ENCODE measurements around the gene ECI1.

DNA sequence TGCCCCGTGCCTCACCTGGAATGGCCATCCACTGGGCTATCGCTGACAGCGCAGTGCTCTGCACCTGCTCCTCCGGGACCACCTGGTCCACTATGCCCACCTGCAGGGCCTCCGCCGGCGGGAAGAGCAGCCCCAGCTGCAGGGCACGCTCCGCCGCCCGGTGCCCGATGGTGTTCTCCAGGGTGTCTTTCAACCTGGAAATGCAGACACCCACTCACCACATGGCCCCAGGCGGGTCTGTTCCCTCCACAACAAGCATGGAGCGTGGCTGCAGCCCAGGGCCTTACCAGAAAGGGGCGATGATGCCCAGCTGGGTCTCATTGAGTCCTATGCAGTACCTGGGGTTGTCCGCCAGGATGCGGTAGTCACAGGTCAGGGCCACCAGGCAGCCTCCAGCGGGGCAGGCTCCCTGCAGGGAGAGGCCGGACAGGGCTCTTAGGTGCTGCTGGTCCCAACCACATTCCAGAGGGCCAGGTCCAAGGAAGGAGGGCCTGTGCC is 8.3 kb downstream of the ECI1 start:
- TF ChIP-seq POLR2A (IDR thresholded peaks at IDR 0.05; ENCODE audit: extremely low read depth, insufficient read length), result no peak
- TF ChIP-seq, protein P1, sequence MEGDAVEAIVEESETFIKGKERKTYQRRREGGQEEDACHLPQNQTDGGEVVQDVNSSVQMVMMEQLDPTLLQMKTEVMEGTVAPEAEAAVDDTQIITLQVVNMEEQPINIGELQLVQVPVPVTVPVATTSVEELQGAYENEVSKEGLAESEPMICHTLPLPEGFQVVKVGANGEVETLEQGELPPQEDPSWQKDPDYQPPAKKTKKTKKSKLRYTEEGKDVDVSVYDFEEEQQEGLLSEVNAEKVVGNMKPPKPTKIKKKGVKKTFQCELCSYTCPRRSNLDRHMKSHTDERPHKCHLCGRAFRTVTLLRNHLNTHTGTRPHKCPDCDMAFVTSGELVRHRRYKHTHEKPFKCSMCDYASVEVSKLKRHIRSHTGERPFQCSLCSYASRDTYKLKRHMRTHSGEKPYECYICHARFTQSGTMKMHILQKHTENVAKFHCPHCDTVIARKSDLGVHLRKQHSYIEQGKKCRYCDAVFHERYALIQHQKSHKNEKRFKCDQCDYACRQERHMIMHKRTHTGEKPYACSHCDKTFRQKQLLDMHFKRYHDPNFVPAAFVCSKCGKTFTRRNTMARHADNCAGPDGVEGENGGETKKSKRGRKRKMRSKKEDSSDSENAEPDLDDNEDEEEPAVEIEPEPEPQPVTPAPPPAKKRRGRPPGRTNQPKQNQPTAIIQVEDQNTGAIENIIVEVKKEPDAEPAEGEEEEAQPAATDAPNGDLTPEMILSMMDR (IDR thresholded peaks at IDR 0.05; ENCODE audit: low read depth, low read length), result no peak
